ENCODE data around the gene MCHR1. TPM values are rescaled to one million over a fixed set of nuclear protein-coding genes. Genes with fewer than 3 reads are reported as not detected.
A peak's percentile ranks its signal among the peaks of the same experiment; 100 is the strongest.

MCHR1 gene
- total and polyA plus RNA-seq, 2 of the 4 experiments (the other 2 are of a cell fraction): 1.4 to 3.2 TPM

- Histone ChIP-seq H3K18ac (ENCODE audit: low read depth, low read length) (no peak overlapping the region), H2BK120ac (ENCODE audit: low read depth, low read length) (no peak overlapping the region), H2BK5ac (ENCODE audit: low read depth, low read length, poor library complexity, severe bottlenecking) (no peak overlapping the region), H2AK9ac (replicated peaks; ENCODE audit: low read depth, low read length, poor library complexity) (no peak overlapping the region), H3K36me3 (ENCODE audit: control insufficient read depth, insufficient read depth, low read length) (no peaks in the 10 kb centered on the region), H3K9me1 (ENCODE audit: insufficient read depth, low read length) (no peaks in the 10 kb centered on the region), H4K5ac (ENCODE audit: low read depth, low read length) (no peak overlapping the region), H3K4ac (ENCODE audit: low read depth, low read length) (no peak overlapping the region), H4K20me1 (ENCODE audit: insufficient read depth, low read length) (no peaks in the 10 kb centered on the region), H4K8ac (ENCODE audit: low read depth in 2 of 2, low read length in 2 of 2) (no peak overlapping the region), H2AFZ (replicated peaks; ENCODE audit: low read length, poor library complexity) (peak overlapping the region; percentile 37), H3K4me2 (ENCODE audit: low read depth, low read length) (no peak overlapping the region), H3K79me1 (ENCODE audit: low read depth in 1 of 2, low read length in 2 of 2) (no peaks in the 10 kb centered on the region), H3K27me3 (ENCODE audit: control insufficient read depth, insufficient read depth, low read length) (peaks cover 4% of the 10 kb centered on the region; the same call in 1 of the 2 replicates), H3K14ac (replicated peaks; ENCODE audit: low read depth, low read length) (no peak overlapping the region; the same call in 1 of the 2 replicates), H3K9me3 (ENCODE audit: control insufficient read depth, insufficient read depth, low read length) (no peaks in the 10 kb centered on the region), H3K4me1 (ENCODE audit: control insufficient read depth, insufficient read depth, low read length) (no peaks in the 10 kb centered on the region; the same call in 1 of the 2 replicates), H3K27ac (ENCODE audit: insufficient read depth, low read length) (no peak overlapping the region), H2BK20ac (ENCODE audit: low read depth, low read length) (no peak overlapping the region), H3K4me3 (ENCODE audit: insufficient read depth, low read depth, low read length) (no peak overlapping the region), H3K9ac (ENCODE audit: low read depth, low read length) (no peak overlapping the region), H2AK5ac (ENCODE audit: low read depth, low read length) (no peak overlapping the region), H2BK15ac (ENCODE audit: low read depth, low read length) (no peak overlapping the region), H4K91ac (ENCODE audit: insufficient read depth, low read depth, low read length) (no peak overlapping the region), H3K23ac (ENCODE audit: low read depth, low read length) (no peak overlapping the region), H3K56ac (ENCODE audit: extremely low read depth, insufficient read depth, low read length) (no peak overlapping the region)
- CTCF ChIA-PET: no interaction called here
- WGBS, 2 experiments (ENCODE audit: extremely low coverage in 2 of 2, insufficient read length in 1 of 2): 47% methylated on average over 5 of the region's 7 CpGs; no CpG with 5 or more reads in 1 of the 2 experiments
- in situ Hi-C loops (cut with MboI; ENCODE audit: low sequenced_read_pairs) (no loop called here), intact Hi-C loops (cut with micrococcal nuclease) (no loop called here), dilution Hi-C loops (cut with HindIII; ENCODE audit: low sequenced_read_pairs, unreplicated experiment) (no loop called here)
- DNase-seq (no peak), ATAC-seq (ENCODE audit: low read depth) (no peak)
- POLR2A ChIA-PET (ENCODE audit: unreplicated experiment): interaction anchor here (0.6 kb wide), 1 partner anchor 558 kb away, joined by 3 read pairs; no protein-coding TSS in a partner anchor
- no TSS peak for BruUV-seq (replicated peaks)
- TF ChIP-seq CHD1 (IDR thresholded peaks at IDR 0.05; ENCODE audit: low read depth, low read length) (no peak), POLR2A (IDR thresholded peaks at IDR 0.05; ENCODE audit: low read depth, low read length) (no peak), BHLHE40 (IDR thresholded peaks at IDR 0.05; ENCODE audit: low read depth, low read length) (no peak), USF2 (IDR thresholded peaks at IDR 0.05; ENCODE audit: low read depth, low read length) (no peak), MAFK (IDR thresholded peaks at IDR 0.05; ENCODE audit: low read depth, low read length) (no peak)
Observed at GRCh38 chr22:40694411-40694810, 15.1 kb downstream of the MCHR1 start.
